ENCODE measurements around the gene RAB6A. TPM values are rescaled to one million over a fixed set of nuclear protein-coding genes. Genes with fewer than 3 reads are reported as not detected.
A peak's percentile ranks its signal among the peaks of the same experiment; 100 is the strongest.

Gene RAB6A
- total RNA-seq, 1 experiment from 2014 or later, result 227 TPM

- no peaks in the 10 kb centered on the region for H3K27me3 ChIP-seq (replicated peaks; ENCODE audit: control insufficient read depth, insufficient read depth, low read length)
- peaks cover 21% of the 10 kb centered on the region; the same call in 1 of the 2 replicates for H3K4me1 ChIP-seq
- Mint-ChIP-seq H3K27ac (ENCODE audit: unreplicated experiment) (peak overlapping the region; percentile 13), H3K36me3 (ENCODE audit: insufficient read depth, unreplicated experiment) (peaks cover 8% of the 10 kb centered on the region), H3K4me1 (ENCODE audit: low read depth, unreplicated experiment) (peaks cover 22% of the 10 kb centered on the region), H3K4me3 (ENCODE audit: unreplicated experiment) (no peak overlapping the region), H3K27me3 (ENCODE audit: insufficient read depth, unreplicated experiment) (no peaks in the 10 kb centered on the region), H3K9me3 (ENCODE audit: unreplicated experiment) (no peaks in the 10 kb centered on the region)
- no peak for DNase-seq
- BruUV-seq (replicated peaks), result no TSS peak
- CTCF ChIA-PET, result no interaction called here
- no peak for TF ChIP-seq CTCF (IDR thresholded peaks at IDR 0.05; ENCODE audit: insufficient read depth in 1 of 2, low read depth in 1 of 2, low read length in 1 of 2, severe bottlenecking in 1 of 2, unreplicated experiment in 1 of 2)
- POLR2A ChIA-PET, result no interaction called here
- no peak overlapping the region for H3K4me3 ChIP-seq (ENCODE audit: low read depth, low read length)
- no peaks in the 10 kb centered on the region for H3K9me3 ChIP-seq
- H3K36me3 ChIP-seq (ENCODE audit: control insufficient read depth, insufficient read depth, low read length), result no peaks in the 10 kb centered on the region
- intact Hi-C loops (cut with micrococcal nuclease; ENCODE audit: unreplicated experiment), result no loop called here
These were observed 109.2 kb downstream of the RAB6A start for GRCh38 chr11:73651661-73652045.

GRCh38 chr11:73651252-73651651 is 109.6 kb downstream of the RAB6A start:
- no peaks in the 10 kb centered on the region for H3K9me3 Mint-ChIP-seq (ENCODE audit: unreplicated experiment)

GRCh38 chr11:73650400-73650799 is 110.5 kb downstream of the RAB6A start:
- DNase-seq, result no peak
- intact Hi-C loops (cut with micrococcal nuclease; ENCODE audit: unreplicated experiment), result no loop called here
- H3K4me1 ChIP-seq, result peaks cover 21% of the 10 kb centered on the region; the same call in 1 of the 2 replicates
- no peaks in the 10 kb centered on the region for H3K9me3 ChIP-seq
- H3K4me3 ChIP-seq (ENCODE audit: low read depth, low read length), result no peak overlapping the region
- Mint-ChIP-seq H3K27me3 (ENCODE audit: insufficient read depth, unreplicated experiment) (no peaks in the 10 kb centered on the region), H3K27ac (ENCODE audit: unreplicated experiment) (no peak overlapping the region), H3K4me1 (ENCODE audit: low read depth, unreplicated experiment) (peaks cover 29% of the 10 kb centered on the region), H3K4me3 (ENCODE audit: unreplicated experiment) (no peak overlapping the region), H3K36me3 (ENCODE audit: insufficient read depth, unreplicated experiment) (peaks cover 8% of the 10 kb centered on the region), H3K9me3 (ENCODE audit: unreplicated experiment) (no peaks in the 10 kb centered on the region)
- H3K27me3 ChIP-seq (replicated peaks; ENCODE audit: control insufficient read depth, insufficient read depth, low read length), result no peaks in the 10 kb centered on the region
- BruUV-seq (replicated peaks), result no TSS peak
- no peaks in the 10 kb centered on the region for H3K36me3 ChIP-seq (ENCODE audit: control insufficient read depth, insufficient read depth, low read length)
- ChIA-PET POLR2A (no interaction called here), CTCF (no interaction called here)
- TF ChIP-seq CTCF (IDR thresholded peaks at IDR 0.05; ENCODE audit: insufficient read depth in 1 of 2, low read depth in 1 of 2, low read length in 1 of 2, severe bottlenecking in 1 of 2, unreplicated experiment in 1 of 2), result no peak

More at GRCh38 chr11:73651252-73651651, 109.6 kb downstream of the RAB6A start:
- no peak for DNase-seq
- intact Hi-C loops (cut with micrococcal nuclease; ENCODE audit: unreplicated experiment), result no loop called here
- POLR2A ChIA-PET, result no interaction called here
- Histone ChIP-seq H3K36me3 (ENCODE audit: control insufficient read depth, insufficient read depth, low read length) (no peaks in the 10 kb centered on the region), H3K4me3 (ENCODE audit: low read depth, low read length) (no peak overlapping the region), H3K9me3 (no peaks in the 10 kb centered on the region), H3K27me3 (replicated peaks; ENCODE audit: control insufficient read depth, insufficient read depth, low read length) (no peaks in the 10 kb centered on the region), H3K4me1 (peaks cover 21% of the 10 kb centered on the region; the same call in 1 of the 2 replicates)
- CTCF ChIA-PET, result no interaction called here
- no peak overlapping the region for H3K4me3 Mint-ChIP-seq (ENCODE audit: unreplicated experiment)
- peaks cover 8% of the 10 kb centered on the region for H3K36me3 Mint-ChIP-seq (ENCODE audit: insufficient read depth, unreplicated experiment)
- peak overlapping the region; percentile 13 for H3K27ac Mint-ChIP-seq (ENCODE audit: unreplicated experiment)
- H3K4me1 Mint-ChIP-seq (ENCODE audit: low read depth, unreplicated experiment), result peaks cover 22% of the 10 kb centered on the region
- no peak for TF ChIP-seq CTCF (IDR thresholded peaks at IDR 0.05; ENCODE audit: insufficient read depth in 1 of 2, low read depth in 1 of 2, low read length in 1 of 2, severe bottlenecking in 1 of 2, unreplicated experiment in 1 of 2)
- BruUV-seq (replicated peaks), result no TSS peak
- H3K27me3 Mint-ChIP-seq (ENCODE audit: insufficient read depth, unreplicated experiment), result no peaks in the 10 kb centered on the region
